ENCODE results near the gene HOXB8.

HOXB8 gene

GRCh38 chr17:48600244-48601098 is 14.6 kb downstream of the HOXB8 start:
- H3K36me3 ChIP-seq (ENCODE audit: insufficient read depth), result no peaks in the 10 kb centered on the region
- no peak overlapping the region for H3K4me3 ChIP-seq (IDR thresholded peaks at IDR 0.05; ENCODE audit: insufficient read depth, low read depth, low read length)
- no peaks in the 10 kb centered on the region for H3K79me2 ChIP-seq (ENCODE audit: insufficient read depth, low read depth)
- TF ChIP-seq CTCF (conservative IDR thresholded peaks at IDR 0.05; ENCODE audit: low read depth, low read length), result no peak
- no peak overlapping the region for H2AFZ ChIP-seq (ENCODE audit: low read depth)
- peaks cover 71% of the 10 kb centered on the region for H3K27me3 ChIP-seq (ENCODE audit: insufficient read depth, low read depth)
- H3K4me1 ChIP-seq (ENCODE audit: low read depth, poor library complexity, severe bottlenecking), result peaks cover 6% of the 10 kb centered on the region
- no peaks in the 10 kb centered on the region for H4K20me1 ChIP-seq (ENCODE audit: insufficient read depth)
- H3K4me2 ChIP-seq, result no peak overlapping the region
- no peak overlapping the region for H3K27ac ChIP-seq
- no peak overlapping the region for H3K9ac ChIP-seq

DNA sequence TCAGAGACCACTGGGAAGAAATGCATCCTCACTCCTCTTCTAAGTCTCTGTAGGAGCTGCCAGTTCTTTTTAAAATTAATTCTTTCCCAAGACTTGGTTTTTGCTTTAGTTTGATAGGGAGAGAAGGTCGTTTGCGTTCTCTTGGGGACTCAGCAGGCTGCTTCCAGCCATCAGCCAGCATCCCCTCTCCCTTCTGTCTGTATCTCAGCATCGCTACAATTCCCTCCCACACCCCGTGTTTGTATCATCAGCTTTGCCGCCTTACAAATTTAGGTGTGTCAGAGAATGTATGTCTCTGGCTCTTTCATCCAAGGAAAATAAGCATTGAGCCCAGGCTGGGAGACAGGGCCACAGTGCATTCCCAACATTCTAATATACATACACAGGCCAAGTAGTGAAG is 15.7 kb downstream of the HOXB8 start:
- no peak overlapping the region for H3K9ac ChIP-seq
- H3K4me3 ChIP-seq (IDR thresholded peaks at IDR 0.05; ENCODE audit: insufficient read depth, low read depth, low read length), result no peak overlapping the region
- no peaks in the 10 kb centered on the region for H4K20me1 ChIP-seq (ENCODE audit: insufficient read depth)
- H3K79me2 ChIP-seq (ENCODE audit: insufficient read depth, low read depth), result no peaks in the 10 kb centered on the region
- no peak overlapping the region for H3K4me2 ChIP-seq
- H3K4me1 ChIP-seq (ENCODE audit: low read depth, poor library complexity, severe bottlenecking), result peaks cover 7% of the 10 kb centered on the region
- no peak for TF ChIP-seq CTCF (conservative IDR thresholded peaks at IDR 0.05; ENCODE audit: low read depth, low read length)
- H3K36me3 ChIP-seq (ENCODE audit: insufficient read depth), result no peaks in the 10 kb centered on the region
- peaks cover 64% of the 10 kb centered on the region for H3K27me3 ChIP-seq (ENCODE audit: insufficient read depth, low read depth)
- no peak overlapping the region for H3K27ac ChIP-seq
- no peak overlapping the region for H2AFZ ChIP-seq (ENCODE audit: low read depth)

DNA sequence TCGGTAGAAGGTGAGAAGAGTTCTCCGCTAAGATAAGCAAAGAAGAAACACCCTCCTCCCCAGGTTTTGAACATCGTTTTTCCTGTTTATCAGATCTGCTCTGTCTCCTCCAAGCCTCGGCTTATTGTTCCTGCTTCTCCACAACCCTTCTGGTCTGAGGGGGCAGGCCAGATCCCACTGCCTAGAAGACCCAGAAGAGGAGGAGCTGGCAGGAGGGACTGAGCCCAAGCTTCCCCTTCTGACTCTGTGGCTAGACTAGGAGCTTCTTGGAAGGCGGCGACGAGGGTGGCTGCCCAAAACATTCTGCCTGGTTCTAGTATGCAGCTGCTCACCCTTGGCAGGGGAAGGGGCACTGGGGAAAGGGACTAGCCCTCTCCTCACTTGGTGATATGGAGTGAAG is 16.4 kb downstream of the HOXB8 start:
- no peak overlapping the region for H2AFZ ChIP-seq (ENCODE audit: low read depth)
- no peak overlapping the region for H3K4me3 ChIP-seq (IDR thresholded peaks at IDR 0.05; ENCODE audit: insufficient read depth, low read depth, low read length)
- H3K36me3 ChIP-seq (ENCODE audit: insufficient read depth), result no peaks in the 10 kb centered on the region
- no peak for TF ChIP-seq CTCF (conservative IDR thresholded peaks at IDR 0.05; ENCODE audit: low read depth, low read length)
- peaks cover 58% of the 10 kb centered on the region for H3K27me3 ChIP-seq (ENCODE audit: insufficient read depth, low read depth)
- no peak overlapping the region for H3K4me2 ChIP-seq
- no peaks in the 10 kb centered on the region for H3K79me2 ChIP-seq (ENCODE audit: insufficient read depth, low read depth)
- no peak overlapping the region for H3K9ac ChIP-seq
- no peak overlapping the region for H3K27ac ChIP-seq
- no peaks in the 10 kb centered on the region for H4K20me1 ChIP-seq (ENCODE audit: insufficient read depth)
- H3K4me1 ChIP-seq (ENCODE audit: low read depth, poor library complexity, severe bottlenecking), result peaks cover 12% of the 10 kb centered on the region

- TF ChIP-seq CTCF (conservative IDR thresholded peaks at IDR 0.05; ENCODE audit: low read depth, low read length), result no peak
- Histone ChIP-seq H3K27ac (no peak overlapping the region), H3K4me3 (IDR thresholded peaks at IDR 0.05; ENCODE audit: insufficient read depth, low read depth, low read length) (no peak overlapping the region), H3K27me3 (ENCODE audit: insufficient read depth, low read depth) (peaks cover 52% of the 10 kb centered on the region; the same call in 1 of the 2 replicates), H3K9ac (no peak overlapping the region), H3K4me1 (ENCODE audit: low read depth, poor library complexity, severe bottlenecking) (peaks cover 5% of the 10 kb centered on the region), H3K4me2 (no peak overlapping the region), H4K20me1 (ENCODE audit: insufficient read depth) (no peaks in the 10 kb centered on the region), H2AFZ (ENCODE audit: low read depth) (no peak overlapping the region), H3K36me3 (ENCODE audit: insufficient read depth) (no peaks in the 10 kb centered on the region), H3K79me2 (ENCODE audit: insufficient read depth, low read depth) (no peaks in the 10 kb centered on the region)
These were observed 17.1 kb downstream of the HOXB8 start for GRCh38 chr17:48597778-48598631.

Measured in KMS-11 (cell line).